GM12878 (cell line): ENCODE measurements around the gene ARID1A. TPM values are rescaled to one million over a fixed set of nuclear protein-coding genes. Genes with fewer than 3 reads are reported as not detected.
A peak's percentile ranks its signal among the peaks of the same experiment; 100 is the strongest.

ENCODE experiments used
- ATAC-seq: fragments of 200-7000 bp; cut with Tn5 transposase; 3 replicates; pipeline ENCODE4 v1.9.1; 2020; ENCODE audit warnings: mild to moderate bottlenecking, moderate library complexity
- BruUV-seq: library from RNA; stranded (reverse); fragments of 400-500 nt; replicated peaks from 2 replicates; lab custom pipeline; 2021; lab: Mats Ljungman, UMichigan
- CTCF ChIA-PET: fragments of 300-600 bp; sonication (Branson Sonifier 250); formaldehyde crosslinking; extraction: SDS; loops from one replicate; lab custom pipeline; 2021; ENCODE audit warnings: inconsistent platforms; lab: Yijun Ruan, JAX
- POLR2A ChIA-PET: fragments of 350-600 bp; formaldehyde crosslinking; extraction: SDS; loops from one replicate; lab custom pipeline; 2021; ENCODE audit warnings: inconsistent platforms; lab: Charles Lee
- RAD21 ChIA-PET: fragments of 300-600 bp; sonication (Branson Sonifier 250); formaldehyde crosslinking; loops from one replicate; lab custom pipeline; 2023; ENCODE audit warnings: antibody characterized with exemption; ENCODE audit not compliant: unreplicated experiment; lab: Charles Lee
- SMC1A ChIA-PET: fragments of 300-600 bp; sonication (Branson Sonifier 250); formaldehyde crosslinking; loops from one replicate; lab custom pipeline; 2023; ENCODE audit not compliant: unreplicated experiment, uncharacterized antibody; lab: Charles Lee
- DNase-seq: peaks from one replicate; pipeline ENCODE4 v3.0.0-alpha.2; 2011; ENCODE audit warnings: low read depth, low spot score
- FAIRE-seq: peaks from 3 replicates; lab custom pipeline; 2011; peaks lifted over from hg19 to GRCh38; lab: Jason Lieb, UNC
- H2AFZ ChIP-seq: 2 replicates; pipeline ENCODE4 v1.6.0; 2011; ENCODE audit warnings: low read depth, low read length, control low read depth; ENCODE audit not compliant: control insufficient read depth
- H3K27ac ChIP-seq: 2 replicates; pipeline ENCODE4 v1.5.1; 2011; ENCODE audit warnings: control low read depth; ENCODE audit not compliant: control insufficient read depth, insufficient read depth
- H3K27me3 ChIP-seq, 2 experiments: replicated peaks in 1 of 2; 2 replicates each; pipeline versions ENCODE4 v1.6.0 to v1.6.1; 2011; ENCODE audit warnings: low read length in 1 of 2; ENCODE audit not compliant: control insufficient read depth in 2 of 2, insufficient read depth in 2 of 2
- H3K36me3 ChIP-seq, 2 experiments: 2 replicates each; pipeline ENCODE4 v1.5.1; 2011; ENCODE audit warnings: low read length in 1 of 2; ENCODE audit not compliant: control insufficient read depth in 2 of 2, insufficient read depth in 2 of 2
- H3K4me1 ChIP-seq: 2 replicates; pipeline ENCODE4 v1.6.1; 2011; ENCODE audit warnings: mild to moderate bottlenecking, low read length, moderate library complexity, mixed read lengths; ENCODE audit not compliant: control insufficient read depth, insufficient read depth
- H3K4me2 ChIP-seq: 2 replicates; pipeline ENCODE4 v1.6.0; 2011; ENCODE audit warnings: control low read depth; ENCODE audit not compliant: control insufficient read depth, insufficient read depth
- H3K4me3 ChIP-seq: fragments of 200-600 bp; sonication (generic); 2 replicates; pipeline ENCODE4 v1.5.1; 2016
- H3K79me2 ChIP-seq: 2 replicates; pipeline ENCODE4 v1.6.0; 2011; ENCODE audit warnings: low read length; ENCODE audit not compliant: control insufficient read depth, insufficient read depth
- H3K9ac ChIP-seq: 2 replicates; pipeline ENCODE4 v1.8.0; 2011; ENCODE audit warnings: low read length, control low read depth, mixed read lengths; ENCODE audit not compliant: control insufficient read depth, insufficient read depth
- H3K9me3 ChIP-seq: replicated peaks from 3 replicates; pipeline ENCODE4 v1.5.1; 2011; ENCODE audit warnings: mild to moderate bottlenecking, low read length; ENCODE audit not compliant: control insufficient read depth, insufficient read depth
- H4K20me1 ChIP-seq: 2 replicates; pipeline ENCODE4 v1.6.0; 2011; ENCODE audit not compliant: control insufficient read depth, insufficient read depth
- CTCF ChIP-seq, 3 experiments: IDR thresholded peaks in 2 of 3; conservative IDR thresholded peaks in 1 of 3; 2 replicates each; pipeline ENCODE4 v1.5.1; 2011; ENCODE audit warnings: low read depth in 3 of 3, low read length in 3 of 3, mild to moderate bottlenecking in 3 of 3, control low read depth in 2 of 3, moderate library complexity in 2 of 3, inconsistent platforms in 1 of 3, mixed read lengths in 1 of 3; ENCODE audit not compliant: control insufficient read depth in 2 of 3, insufficient read depth in 1 of 3; ENCODE audit errors: extremely low read depth in 1 of 3
- HDGF ChIP-seq: fragments of 450-650 bp; IDR thresholded peaks from 2 replicates; pipeline ENCODE4 v1.6.1; 2016; ENCODE audit warnings: antibody characterized with exemption
- NFIC ChIP-seq: IDR thresholded peaks from 2 replicates; pipeline ENCODE4 v1.6.1; 2012; ENCODE audit warnings: low read depth, mild to moderate bottlenecking, inconsistent platforms, low read length, moderate library complexity
- RUNX3 ChIP-seq: IDR thresholded peaks from 2 replicates; pipeline ENCODE4 v1.6.1; 2012; ENCODE audit warnings: low read length, inconsistent platforms
- TCF12 ChIP-seq: IDR thresholded peaks from 2 replicates; pipeline ENCODE4 v1.6.1; 2011; ENCODE audit warnings: low read depth, mild to moderate bottlenecking, low read length
- ZNF687 ChIP-seq: fragments of 450-650 bp; IDR thresholded peaks from 2 replicates; pipeline ENCODE4 v1.6.1; 2017; ENCODE audit warnings: mild to moderate bottlenecking, moderate library complexity
- WGBS: methylation state at CpG from one replicate; pipeline ENCODE4 v1.1.6; 2016; ENCODE audit warnings: low lambda C conversion rate; ENCODE audit not compliant: insufficient replicate concordance, insufficient coverage; ENCODE audit errors: missing lambda C conversion rate; 5-methylcytosine and 5-hydroxymethylcytosine counted together
- in situ Hi-C: fragments of 300-500 bp; cut with MboI; formaldehyde crosslinking; loops from 9 replicates; pipeline ENCODE4 v1.14.3; 2018; ENCODE audit warnings: mixed read lengths
- intact Hi-C: fragments of 100-400 bp; cut with micrococcal nuclease; formaldehyde crosslinking; loops from one replicate; pipeline ENCODE4 v1.14.2; 2022; ENCODE audit not compliant: unreplicated experiment
- polyA plus RNA-seq, 11 experiments: library from polyadenylated mRNA; depleted of rRNA in 4 of 11; unstranded in 6 of 11; stranded (reverse) in 5 of 11; fragments of >200 nt; fragmentation: Nextera tagmentation in 4 of 11; fragmentation: Illumina TruSeq in 1 of 11; extraction: Ambion mirVana in 4 of 11; extraction: Trizol in 1 of 11; gene quantifications; 1 replicate in 1 of 11; 2 replicates in 10 of 11; pipeline versions ENCODE4 v1.2.1 to v1.2.3, GENCODE V29; 2011 to 2016; ENCODE audit warnings: inconsistent platforms in 2 of 11, missing spikeins in 2 of 11, low read depth in 1 of 11
- total RNA-seq, 4 experiments: library from RNA; depleted of rRNA in 3 of 4; stranded (reverse); fragments of >200 nt in 3 of 4; fragmentation: Illumina TruSeq in 1 of 4; extraction: Trizol in 1 of 4; gene quantifications; 2 replicates each; pipeline versions ENCODE4 v1.2.1 to v1.2.3, GENCODE V29; 2013 to 2021

Gene ARID1A
- total and polyA plus RNA-seq, 10 of the 15 experiments (the other 5 are each of a cell fraction or from before 2014, with no cell fraction given): 10.0 to 98.0 (median 23.5) TPM

- TF ChIP-seq ZNF687: peak; percentile 48; the same call in 1 of the 2 replicates
- peak; percentile 50; the same call in 1 of the 2 replicates for TF ChIP-seq RUNX3
- 0 out of 2 replicates have a peak, but pooled peaks have one; percentile 34 for TF ChIP-seq NFIC
- TF ChIP-seq, all 136 proteins: peak for 9
Observed at GRCh38 chr1:26828411-26828991, 132.7 kb downstream of the ARID1A start (continued).

DNA sequence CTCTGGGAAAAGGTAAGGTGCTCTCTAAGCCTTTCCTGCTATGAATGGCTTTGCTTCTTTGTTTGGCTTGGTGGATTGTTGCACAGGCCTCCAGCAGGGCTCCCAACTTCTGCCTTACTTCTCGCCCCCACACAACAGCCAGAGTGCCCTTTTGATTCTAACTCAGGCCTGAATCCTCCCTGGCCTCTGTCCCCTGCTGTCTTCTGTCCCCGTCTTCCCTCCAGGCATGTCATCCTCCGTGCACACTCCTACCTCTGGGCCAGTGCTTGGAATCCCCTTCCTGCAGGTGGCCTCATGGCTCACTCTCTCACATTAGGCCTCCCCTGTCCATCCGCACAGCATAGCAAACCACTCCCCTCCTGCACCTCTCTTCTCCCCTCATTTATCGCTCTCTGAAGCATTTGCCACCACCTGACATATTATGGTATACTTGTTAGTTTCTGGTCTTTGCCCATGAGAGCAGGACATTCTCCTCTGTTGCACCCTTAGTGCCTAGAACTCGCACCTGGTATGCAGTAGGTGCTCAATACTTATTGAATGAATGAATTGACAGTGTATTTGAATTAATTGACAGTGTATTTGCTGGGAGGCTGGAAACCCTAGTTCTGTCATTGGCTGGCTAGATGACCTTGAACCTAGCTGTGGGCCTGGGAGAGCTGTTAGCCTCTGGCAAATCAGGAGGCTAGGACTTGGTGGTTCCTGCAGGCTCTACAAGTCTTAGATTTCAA, 133.5 kb downstream of the ARID1A start:
- ATAC-seq (0 out of 3 replicates have a peak, but pooled peaks have one; percentile 1), DNase-seq (no peak), FAIRE-seq (no peak)
- ChIA-PET SMC1A (interaction anchor here (0.6 to 7.2 kb wide), 12 partner anchors 9 to 227 kb away, joined by 3 to 57 read pairs (median 4); no protein-coding TSS in a partner anchor), POLR2A (interaction anchor here (0.6 to 7.6 kb wide), 8 partner anchors 8 to 1477 kb away, joined by 3 to 56 read pairs (median 5); no protein-coding TSS in a partner anchor), CTCF (interaction anchor here (0.7 to 7.7 kb wide), 15 partner anchors 8 to 329 kb away, joined by 3 to 117 read pairs (median 4); partner anchors contain the start of gene PIGV), RAD21 (interaction anchor here (0.9 to 2.1 kb wide), 9 partner anchors 9 to 86 kb away, joined by 3 to 13 read pairs (median 4); partner anchors contain the start of gene PIGV)
- no TSS peak for BruUV-seq
- H3K27ac ChIP-seq: peak overlapping the region; percentile 84
- H2AFZ ChIP-seq: no peak overlapping the region
- H3K27me3 ChIP-seq: no peaks in the 10 kb centered on the region
- peak overlapping the region; percentile 70 for H3K9ac ChIP-seq
- no peaks in the 10 kb centered on the region for H3K9me3 ChIP-seq
- peak overlapping the region; percentile 99 for H3K4me2 ChIP-seq
- peaks cover 74% of the 10 kb centered on the region for H3K79me2 ChIP-seq
- H4K20me1 ChIP-seq: no peaks in the 10 kb centered on the region
- WGBS: 90% methylated on average over 6 of the region's 6 CpGs
- peaks cover 5 to 20% of the 10 kb centered on the region in 2 experiments for H3K36me3 ChIP-seq
- peaks cover 39% of the 10 kb centered on the region for H3K4me1 ChIP-seq
- peak overlapping the region; percentile 82 for H3K4me3 ChIP-seq
- intact Hi-C loops (loop anchor here (5.0 kb wide), 1 partner anchor 38 kb away; no protein-coding TSS in a partner anchor), in situ Hi-C loops (loop anchor here (5.0 kb wide), 1 partner anchor 52 kb away; no protein-coding TSS in a partner anchor)
- TF ChIP-seq TCF12: no peak
- TF ChIP-seq CTCF (IDR thresholded peaks at IDR 0.05 in 2 of 3, conservative IDR thresholded peaks at IDR 0.05 in 1 of 3; ENCODE audit: control insufficient read depth in 2 of 3, extremely low read depth in 1 of 3, insufficient read depth in 1 of 3, low read depth in 3 of 3, low read length in 3 of 3): peak in 1 of 3 experiments; percentile 15; a peak in 1 of 6 replicates
- TF ChIP-seq HDGF: peak; percentile 80; the same call in 1 of the 2 replicates
